Ovary (tissue), 3 donors: ENCODE results near the gene POLE2.

Experiments
- EP300 ChIP-seq: sonication (generic); formaldehyde crosslinking; IDR thresholded peaks from one replicate; pipeline ENCODE4 v1.6.1; 2017; ENCODE audit warnings: antibody characterized with exemption
- POLR2A ChIP-seq: fragments of 450-650 bp; IDR thresholded peaks from one replicate; pipeline ENCODE4 v1.6.1; 2017; ENCODE audit warnings: antibody characterized with exemption, mild to moderate bottlenecking, moderate library complexity
- TF ChIP-seq, protein P1 (sequence below), 3 donors: fragments of 450-650 bp in 2 of 3; fragments of 200-600 bp in 1 of 3; IDR thresholded peaks; one replicate each; pipeline versions ENCODE4 v1.5.1 to v1.8.0; 2016 to 2022; ENCODE audit warnings: antibody characterized with exemption in 3 of 3, mild to moderate bottlenecking in 1 of 3
- donor health status: DM: no; HTN: no; CAD: no.

GRCh38 chr14:49612671-49613070, 75.3 kb downstream of the POLE2 start:
- TF ChIP-seq, protein P1, sequence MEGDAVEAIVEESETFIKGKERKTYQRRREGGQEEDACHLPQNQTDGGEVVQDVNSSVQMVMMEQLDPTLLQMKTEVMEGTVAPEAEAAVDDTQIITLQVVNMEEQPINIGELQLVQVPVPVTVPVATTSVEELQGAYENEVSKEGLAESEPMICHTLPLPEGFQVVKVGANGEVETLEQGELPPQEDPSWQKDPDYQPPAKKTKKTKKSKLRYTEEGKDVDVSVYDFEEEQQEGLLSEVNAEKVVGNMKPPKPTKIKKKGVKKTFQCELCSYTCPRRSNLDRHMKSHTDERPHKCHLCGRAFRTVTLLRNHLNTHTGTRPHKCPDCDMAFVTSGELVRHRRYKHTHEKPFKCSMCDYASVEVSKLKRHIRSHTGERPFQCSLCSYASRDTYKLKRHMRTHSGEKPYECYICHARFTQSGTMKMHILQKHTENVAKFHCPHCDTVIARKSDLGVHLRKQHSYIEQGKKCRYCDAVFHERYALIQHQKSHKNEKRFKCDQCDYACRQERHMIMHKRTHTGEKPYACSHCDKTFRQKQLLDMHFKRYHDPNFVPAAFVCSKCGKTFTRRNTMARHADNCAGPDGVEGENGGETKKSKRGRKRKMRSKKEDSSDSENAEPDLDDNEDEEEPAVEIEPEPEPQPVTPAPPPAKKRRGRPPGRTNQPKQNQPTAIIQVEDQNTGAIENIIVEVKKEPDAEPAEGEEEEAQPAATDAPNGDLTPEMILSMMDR (IDR thresholded peaks at IDR 0.05), result no peak
- TF ChIP-seq POLR2A (no peak), EP300 (no peak)
